GM11168 (cell line): Measurements from ENCODE around the gene KATNAL1.
"Not testable (repeated sequence)": the region's sequence is repeated elsewhere in the genome, so short reads cannot be mapped to it uniquely, and the experiment has no call there.

Experiments used
- in situ Hi-C: fragments of 300-500 bp; cut with MboI; formaldehyde crosslinking; loops from one replicate; pipeline ENCODE4 v1.12.0; 2022; ENCODE audit warnings: low sequenced_read_pairs; ENCODE audit not compliant: unreplicated experiment

Gene KATNAL1

DNA sequence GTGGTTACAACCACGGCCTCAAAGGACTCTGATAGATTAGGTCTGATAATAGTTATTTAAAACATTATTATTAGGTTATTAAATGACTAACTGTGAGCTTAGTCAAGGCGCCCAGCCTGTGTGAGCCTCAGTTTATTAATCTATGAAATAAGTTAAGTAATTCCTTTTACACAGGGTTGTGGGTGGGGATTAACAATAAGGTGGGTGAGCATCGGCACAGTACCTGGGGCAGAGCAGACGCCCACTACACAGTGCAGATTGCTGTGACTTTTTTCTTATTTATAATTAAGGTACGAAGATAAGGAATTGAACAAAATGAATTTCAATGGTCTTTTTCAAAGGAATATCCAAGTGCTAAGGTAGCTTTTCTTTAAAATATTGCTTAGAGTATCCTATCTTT, 132.2 kb downstream of the KATNAL1 start:
- in situ Hi-C loops: no loop called here

- in situ Hi-C loops: not testable (repeated sequence)
Measured at GRCh38 chr13:30174250-30174649, 133.1 kb downstream of the KATNAL1 start.

DNA sequence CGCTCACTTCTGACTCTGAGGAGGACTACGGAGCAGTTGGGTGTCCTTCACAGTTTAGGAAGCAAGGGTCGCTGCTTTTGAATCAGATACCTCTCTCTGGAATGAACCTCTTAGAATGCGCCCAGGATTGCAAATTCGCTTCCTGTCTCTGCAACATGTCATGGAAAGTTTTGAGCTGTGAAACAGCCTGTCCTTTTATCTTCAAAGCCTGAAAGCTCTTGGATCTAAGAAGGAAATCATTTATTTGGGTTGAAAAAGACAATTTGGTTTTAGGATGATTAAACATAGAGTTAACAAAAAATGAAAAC, 134.1 kb downstream of the KATNAL1 start:
- in situ Hi-C loops: no loop called here

GRCh38 chr13:30172593-30173302, 134.6 kb downstream of the KATNAL1 start:
- in situ Hi-C loops: no loop called here

DNA sequence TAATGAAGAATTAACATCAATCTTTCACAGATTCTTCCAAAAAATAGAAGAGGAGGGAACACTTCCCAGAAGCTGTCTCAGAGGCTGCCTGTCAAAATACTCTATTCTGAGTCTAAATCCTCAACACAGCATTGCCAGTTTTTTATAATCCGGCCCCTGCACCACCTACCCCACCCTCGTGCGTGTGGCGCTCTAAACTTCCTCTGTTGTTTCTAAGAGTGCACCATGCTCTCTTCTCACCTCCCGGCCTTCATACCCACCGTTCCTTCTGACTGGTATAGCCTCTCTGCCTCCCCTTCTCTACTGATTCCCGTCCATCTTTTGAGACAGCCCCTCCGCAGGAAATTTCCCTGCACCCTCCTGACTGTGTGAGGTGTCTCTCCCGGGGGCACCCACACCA, 136.8 kb downstream of the KATNAL1 start:
- in situ Hi-C loops: no loop called here

GRCh38 chr13:30169442-30169841, 137.9 kb downstream of the KATNAL1 start:
- in situ Hi-C loops: no loop called here

DNA sequence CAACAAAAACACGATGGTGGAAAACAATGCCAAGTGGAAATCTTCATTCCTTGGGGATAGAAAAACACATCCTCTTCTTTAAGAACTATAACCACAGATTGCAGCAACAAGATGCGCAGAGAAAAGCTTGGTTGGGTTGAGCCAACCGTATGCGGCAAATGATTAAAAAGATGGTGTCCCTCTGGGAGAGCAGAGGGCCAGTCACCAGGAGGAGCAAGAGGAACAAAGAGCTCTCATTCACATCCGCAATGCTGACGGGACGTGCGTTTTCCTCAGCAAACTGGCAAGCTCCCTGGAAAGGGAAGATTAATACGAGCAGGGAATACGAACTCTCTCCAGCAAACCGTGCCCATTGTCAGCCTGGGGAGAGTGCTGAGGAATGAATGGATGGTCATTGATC, 141.6 kb downstream of the KATNAL1 start:
- in situ Hi-C loops: no loop called here

- in situ Hi-C loops: no loop called here
Measured at GRCh38 chr13:30165071-30165470, 142.3 kb downstream of the KATNAL1 start.

DNA sequence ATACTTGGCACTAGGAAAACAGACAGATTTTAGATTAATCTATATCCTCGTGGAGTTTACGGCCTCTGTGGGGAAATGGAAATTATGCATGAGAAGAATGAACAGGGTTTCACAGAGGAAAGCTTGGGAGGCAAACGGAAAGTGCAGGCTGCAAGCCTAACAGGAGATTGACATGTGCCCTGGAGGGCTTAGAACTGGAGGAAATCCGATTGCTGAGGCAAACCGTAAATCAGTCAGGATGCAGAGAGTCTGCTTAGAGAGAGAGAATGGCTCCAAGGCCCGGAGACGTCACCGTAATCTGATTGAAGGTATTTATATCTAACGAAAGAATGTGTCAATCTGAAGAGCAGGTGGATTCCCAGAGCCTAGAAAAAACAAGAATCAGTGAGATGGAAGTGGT, 143.2 kb downstream of the KATNAL1 start:
- in situ Hi-C loops: no loop called here

DNA sequence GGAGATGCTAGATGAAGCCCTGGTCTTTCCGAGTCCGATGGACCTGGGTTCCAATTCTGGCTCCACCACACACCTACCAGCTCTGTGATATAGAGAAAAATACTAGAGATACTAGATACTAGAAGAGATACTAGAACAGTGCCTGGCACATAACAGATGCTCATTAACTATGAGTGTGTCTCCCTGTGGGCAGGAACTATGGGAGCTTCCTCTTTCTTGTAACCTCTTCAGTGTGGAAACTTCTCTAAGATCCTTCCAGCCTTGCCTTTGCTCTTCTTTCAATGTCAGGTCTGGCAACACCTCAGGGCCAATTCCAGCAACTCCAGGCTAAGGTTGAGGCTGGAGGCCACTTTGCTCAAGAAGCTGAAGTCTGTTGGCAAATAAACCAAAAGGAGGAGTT, 143.9 kb downstream of the KATNAL1 start:
- in situ Hi-C loops: no loop called here

DNA sequence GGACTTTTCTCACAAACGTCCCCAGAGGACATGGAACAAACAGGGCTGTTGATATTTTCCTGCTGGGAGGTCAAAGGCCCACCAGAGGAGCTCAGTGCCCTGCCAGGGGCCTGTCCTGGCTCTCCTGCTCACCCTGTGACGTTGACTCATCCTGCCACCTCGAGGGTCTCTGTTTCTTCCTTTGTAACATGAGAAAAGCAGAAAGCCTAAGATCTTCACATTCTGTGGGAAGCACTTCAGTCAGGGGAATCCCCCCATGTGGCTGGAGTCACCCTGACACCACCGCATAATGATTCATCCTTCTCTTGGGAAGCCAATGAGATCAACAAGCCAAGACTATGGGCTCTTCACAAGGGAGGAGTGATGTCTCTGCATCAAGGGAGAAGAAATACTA, 147.9 kb downstream of the KATNAL1 start:
- in situ Hi-C loops: no loop called here

GRCh38 chr13:30158774-30159445, 148.4 kb downstream of the KATNAL1 start:
- in situ Hi-C loops: no loop called here

GRCh38 chr13:30157616-30157993, 149.7 kb downstream of the KATNAL1 start:
- in situ Hi-C loops: no loop called here

DNA sequence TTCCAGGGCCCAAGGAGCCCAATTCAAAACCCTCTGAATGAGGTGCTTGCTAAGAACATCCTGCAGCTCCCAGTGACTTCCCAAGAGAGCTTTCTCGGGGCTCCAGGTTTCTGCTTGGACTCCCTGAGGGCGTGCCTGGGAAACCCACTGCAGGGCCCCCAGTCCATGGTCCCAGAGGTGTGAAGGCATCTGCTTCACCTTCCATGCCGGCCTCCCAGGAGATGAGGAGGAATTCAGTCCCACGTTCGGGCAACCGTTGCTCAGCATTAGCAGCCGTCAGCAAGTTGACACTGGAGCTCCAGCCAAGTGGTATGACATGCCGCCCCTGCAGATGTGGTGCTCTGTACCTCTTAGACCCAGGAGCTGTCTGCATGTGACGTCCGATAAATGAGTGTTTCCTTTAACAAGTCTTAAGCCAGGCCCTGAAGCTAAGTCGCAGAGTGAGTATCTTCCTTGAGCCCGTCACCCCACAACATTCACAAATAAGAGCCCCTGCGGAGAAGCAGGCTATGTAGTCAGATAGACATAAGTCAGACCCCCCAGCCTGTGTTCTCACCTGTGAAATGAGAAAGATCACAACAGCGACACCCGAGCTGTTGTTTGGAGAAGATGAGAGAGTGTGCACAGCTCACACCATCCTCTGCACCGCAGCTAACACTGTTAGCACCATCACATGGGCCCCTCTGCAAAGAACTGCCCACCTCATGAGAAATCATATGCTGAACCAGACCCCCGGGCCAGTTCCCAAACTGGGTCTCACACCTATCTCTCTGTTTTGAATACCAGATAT, 150.3 kb downstream of the KATNAL1 start:
- in situ Hi-C loops: no loop called here

DNA sequence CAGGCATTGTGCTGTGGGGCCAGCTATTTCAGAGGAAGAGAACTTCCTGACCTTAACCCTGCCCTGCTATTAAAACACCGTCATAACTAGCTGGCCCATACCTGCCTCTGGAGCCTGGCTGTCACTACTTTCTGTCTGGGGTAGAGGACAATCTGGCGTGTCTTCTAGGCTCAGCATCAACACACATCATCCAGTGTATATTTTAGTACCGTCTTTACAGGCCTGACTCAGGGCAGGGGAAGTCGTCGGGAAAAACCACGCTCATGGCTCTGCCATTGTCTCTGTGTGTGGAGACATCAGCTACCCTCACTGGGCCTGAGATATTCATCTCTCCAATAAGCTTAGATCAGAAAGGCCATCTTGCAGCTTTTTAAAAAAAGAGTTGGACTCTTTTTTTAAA, 151.1 kb downstream of the KATNAL1 start:
- in situ Hi-C loops: no loop called here

DNA sequence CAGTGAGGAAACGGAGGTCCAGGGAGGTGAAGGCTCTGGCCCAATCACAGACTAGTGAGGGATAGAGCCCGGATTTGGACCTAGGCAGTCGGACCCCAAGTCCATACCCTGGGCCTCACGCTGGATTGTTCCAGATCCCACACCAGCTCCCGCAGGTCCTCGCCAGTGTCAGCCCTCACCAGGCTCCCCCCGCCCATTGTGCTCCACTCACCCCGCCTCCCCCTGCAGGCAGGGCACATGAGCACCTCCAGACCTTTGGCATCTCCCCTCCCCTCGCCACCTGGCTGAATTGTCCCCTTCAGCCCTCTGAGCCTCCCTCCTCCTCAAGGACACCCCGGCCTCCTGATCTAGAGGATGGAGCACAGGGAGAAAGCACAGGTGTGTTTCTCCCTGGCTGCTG, 152.4 kb downstream of the KATNAL1 start:
- in situ Hi-C loops: no loop called here

- in situ Hi-C loops: no loop called here
Measured at GRCh38 chr13:30154531-30154930, 152.8 kb downstream of the KATNAL1 start.

- in situ Hi-C loops: no loop called here
Measured at GRCh38 chr13:30153545-30154426, 153.6 kb downstream of the KATNAL1 start.
